NCI-H748 treated with DMSO at 0.1 percent for 48 hours (cell line): ENCODE measurements around the gene KCNMA1.
A peak's percentile ranks its signal among the peaks of the same experiment; 100 is the strongest.

Experiments
- DNase-seq: peaks from one replicate; lab custom pipeline; 2025; lab: John Stamatoyannopoulos, UW

KCNMA1 gene

GRCh38 chr10:76887223-76888010 lies 750.2 kb downstream of the KCNMA1 start:
- no peak for DNase-seq

GRCh38 chr10:76885816-76886215 lies 751.8 kb downstream of the KCNMA1 start:
- DNase-seq = no peak

GRCh38 chr10:76884673-76885275 lies 752.8 kb downstream of the KCNMA1 start:
- no peak for DNase-seq

- DNase-seq = no peak
These were observed 754.0 kb downstream of the KCNMA1 start for GRCh38 chr10:76883596-76883995.

- no peak for DNase-seq
These were observed 754.8 kb downstream of the KCNMA1 start for GRCh38 chr10:76882796-76883195.

GRCh38 chr10:76882245-76882644 lies 755.4 kb downstream of the KCNMA1 start:
- no peak for DNase-seq

GRCh38 chr10:76881477-76882220 lies 756.0 kb downstream of the KCNMA1 start:
- DNase-seq = no peak

GRCh38 chr10:76880931-76881330 lies 756.7 kb downstream of the KCNMA1 start:
- no peak for DNase-seq

GRCh38 chr10:76879116-76879913 lies 758.3 kb downstream of the KCNMA1 start:
- peak; percentile 52 for DNase-seq

GRCh38 chr10:76878514-76878913 lies 759.1 kb downstream of the KCNMA1 start:
- DNase-seq = no peak

- no peak for DNase-seq
These were observed 762.7 kb downstream of the KCNMA1 start for GRCh38 chr10:76874896-76875295.

GRCh38 chr10:76874176-76874575 lies 763.4 kb downstream of the KCNMA1 start:
- no peak for DNase-seq

- peak; percentile 31 for DNase-seq
These were observed 765.8 kb downstream of the KCNMA1 start for GRCh38 chr10:76871697-76872295.

GRCh38 chr10:76869931-76870330 lies 767.7 kb downstream of the KCNMA1 start:
- DNase-seq = no peak

- DNase-seq = peak; percentile 21
These were observed 769.3 kb downstream of the KCNMA1 start for GRCh38 chr10:76868098-76868977.

GRCh38 chr10:76866841-76867586 lies 770.6 kb downstream of the KCNMA1 start:
- no peak for DNase-seq

- DNase-seq = no peak
These were observed 772.7 kb downstream of the KCNMA1 start for GRCh38 chr10:76864922-76865321.

GRCh38 chr10:76858721-76859120 lies 778.9 kb downstream of the KCNMA1 start:
- DNase-seq = no peak

GRCh38 chr10:76840802-76841201 lies 796.8 kb downstream of the KCNMA1 start:
- no peak for DNase-seq

GRCh38 chr10:76839276-76839675 lies 798.3 kb downstream of the KCNMA1 start:
- no peak for DNase-seq
